ENCODE data around the gene GLG1.

The GLG1 gene

GRCh38 chr16:74625500-74626350, 18.8 kb upstream of the GLG1 start:
- ATAC-seq (no peak), DNase-seq (ENCODE audit: low spot score in 2 of 2) (no peak)
- Mint-ChIP-seq H3K27ac (peak overlapping the region; percentile 78), H3K4me1 (peaks cover 46% of the 10 kb centered on the region), H3K36me3 (peaks cover 100% of the 10 kb centered on the region), H3K9me3 (no peaks in the 10 kb centered on the region), H3K4me3 (peak overlapping the region; percentile 3)

- Mint-ChIP-seq H3K9me3 (no peaks in the 10 kb centered on the region), H3K4me3 (no peak overlapping the region), H3K4me1 (peaks cover 36% of the 10 kb centered on the region), H3K27ac (no peak overlapping the region), H3K36me3 (peaks cover 100% of the 10 kb centered on the region)
- ATAC-seq (no peak), DNase-seq (ENCODE audit: low spot score in 2 of 2) (no peak)
Measured at GRCh38 chr16:74623839-74624235, 16.9 kb upstream of the GLG1 start.

- H3K27ac Mint-ChIP-seq: no peak overlapping the region
- DNase-seq (ENCODE audit: low spot score in 2 of 2): no peak
Measured at GRCh38 chr16:74623214-74623838, 16.4 kb upstream of the GLG1 start.

GRCh38 chr16:74622005-74622404, 15.1 kb upstream of the GLG1 start:
- Mint-ChIP-seq H3K27ac (no peak overlapping the region), H3K4me1 (peaks cover 31% of the 10 kb centered on the region), H3K36me3 (peaks cover 95% of the 10 kb centered on the region), H3K4me3 (no peak overlapping the region), H3K9me3 (no peaks in the 10 kb centered on the region)
- no peak for DNase-seq (ENCODE audit: low spot score in 2 of 2)
- ATAC-seq: no peak

More at GRCh38 chr16:74623214-74623838, 16.4 kb upstream of the GLG1 start:
- H3K9me3 Mint-ChIP-seq: no peaks in the 10 kb centered on the region
- peaks cover 99% of the 10 kb centered on the region for H3K36me3 Mint-ChIP-seq
- peaks cover 31% of the 10 kb centered on the region for H3K4me1 Mint-ChIP-seq
- ATAC-seq: no peak
- no peak overlapping the region for H3K4me3 Mint-ChIP-seq

GRCh38 chr16:74617206-74617788, 10.4 kb upstream of the GLG1 start:
- ATAC-seq (no peak), DNase-seq (ENCODE audit: low spot score in 2 of 2) (no peak)
- Mint-ChIP-seq H3K27ac (peak overlapping the region; percentile 76), H3K9me3 (no peaks in the 10 kb centered on the region), H3K4me3 (no peak overlapping the region), H3K4me1 (peaks cover 12% of the 10 kb centered on the region), H3K36me3 (peaks cover 59% of the 10 kb centered on the region)

- ATAC-seq (no peak), DNase-seq (ENCODE audit: low spot score in 2 of 2) (no peak)
- Mint-ChIP-seq H3K4me3 (no peak overlapping the region), H3K36me3 (peaks cover 17% of the 10 kb centered on the region), H3K4me1 (peaks cover 11% of the 10 kb centered on the region), H3K9me3 (no peaks in the 10 kb centered on the region), H3K27ac (no peak overlapping the region)
Measured at GRCh38 chr16:74611721-74612120, 4.8 kb upstream of the GLG1 start.

- no peak for DNase-seq (ENCODE audit: low spot score in 2 of 2)
- Mint-ChIP-seq H3K9me3 (no peaks in the 10 kb centered on the region), H3K36me3 (peaks cover 15% of the 10 kb centered on the region), H3K4me3 (peak overlapping the region; percentile 13), H3K4me1 (peaks cover 33% of the 10 kb centered on the region), H3K27ac (peak overlapping the region; percentile 12)
- no peak for ATAC-seq
Measured at GRCh38 chr16:74608944-74609343, 2.0 kb upstream of the GLG1 start.

GRCh38 chr16:74608381-74608780, 1.5 kb upstream of the GLG1 start:
- Mint-ChIP-seq H3K27ac (no peak overlapping the region), H3K36me3 (peaks cover 20% of the 10 kb centered on the region), H3K9me3 (no peaks in the 10 kb centered on the region), H3K4me1 (peaks cover 39% of the 10 kb centered on the region), H3K4me3 (no peak overlapping the region)
- DNase-seq (ENCODE audit: low spot score in 2 of 2) (no peak), ATAC-seq (no peak)

GRCh38 chr16:74607962-74608356, 1.0 kb upstream of the GLG1 start:
- H3K27ac Mint-ChIP-seq: no peak overlapping the region
- peak overlapping the region; percentile 91 for H3K4me3 Mint-ChIP-seq
- no peaks in the 10 kb centered on the region for H3K9me3 Mint-ChIP-seq
- ATAC-seq: no peak
- no peak for DNase-seq (ENCODE audit: low spot score in 2 of 2)
- peaks cover 40% of the 10 kb centered on the region for H3K4me1 Mint-ChIP-seq
- H3K36me3 Mint-ChIP-seq: peaks cover 20% of the 10 kb centered on the region

- ATAC-seq: no peak
- Mint-ChIP-seq H3K4me1 (peaks cover 40% of the 10 kb centered on the region), H3K9me3 (no peaks in the 10 kb centered on the region), H3K36me3 (peaks cover 20% of the 10 kb centered on the region), H3K27ac (peak overlapping the region; percentile 96), H3K4me3 (peak overlapping the region; percentile 91)
- DNase-seq (ENCODE audit: low spot score in 2 of 2): no peak
Measured at GRCh38 chr16:74607310-74607961, 522 bp upstream of the GLG1 start.

GRCh38 chr16:74605746-74606520, 981 bp downstream of the GLG1 start:
- Mint-ChIP-seq H3K4me3 (peak overlapping the region; percentile 91), H3K4me1 (peaks cover 50% of the 10 kb centered on the region), H3K9me3 (no peaks in the 10 kb centered on the region), H3K36me3 (peaks cover 20% of the 10 kb centered on the region), H3K27ac (peak overlapping the region; percentile 96)
- DNase-seq (ENCODE audit: low spot score in 2 of 2): no peak
- no peak for ATAC-seq

GRCh38 chr16:74605332-74605731, 1.6 kb downstream of the GLG1 start:
- Mint-ChIP-seq H3K27ac (peak overlapping the region; percentile 96), H3K36me3 (peaks cover 20% of the 10 kb centered on the region), H3K4me3 (peak overlapping the region; percentile 91), H3K9me3 (no peaks in the 10 kb centered on the region), H3K4me1 (peaks cover 56% of the 10 kb centered on the region)
- ATAC-seq: no peak
- DNase-seq (ENCODE audit: low spot score in 2 of 2): no peak

GRCh38 chr16:74603848-74604247, 3.1 kb downstream of the GLG1 start:
- no peak overlapping the region for H3K27ac Mint-ChIP-seq
- H3K4me1 Mint-ChIP-seq: peaks cover 70% of the 10 kb centered on the region
- ATAC-seq (no peak), DNase-seq (ENCODE audit: low spot score in 2 of 2) (no peak)
- H3K4me3 Mint-ChIP-seq: peak overlapping the region; percentile 91
- peaks cover 27% of the 10 kb centered on the region for H3K36me3 Mint-ChIP-seq
- no peaks in the 10 kb centered on the region for H3K9me3 Mint-ChIP-seq

- H3K36me3 Mint-ChIP-seq: peaks cover 42% of the 10 kb centered on the region
- H3K9me3 Mint-ChIP-seq: no peaks in the 10 kb centered on the region
- ATAC-seq: peak; percentile 99
- H3K4me1 Mint-ChIP-seq: peaks cover 59% of the 10 kb centered on the region
- peak overlapping the region; percentile 18 for H3K4me3 Mint-ChIP-seq
- H3K27ac Mint-ChIP-seq: peak overlapping the region; percentile 61
- peak; percentile 8 to 63 for DNase-seq (ENCODE audit: low spot score in 2 of 2)
Measured at GRCh38 chr16:74601126-74601871, 5.6 kb downstream of the GLG1 start.
